ENCODE results near the gene MTIF3.
A peak's percentile ranks its signal among the peaks of the same experiment; 100 is the strongest.

Gene MTIF3, protein sequence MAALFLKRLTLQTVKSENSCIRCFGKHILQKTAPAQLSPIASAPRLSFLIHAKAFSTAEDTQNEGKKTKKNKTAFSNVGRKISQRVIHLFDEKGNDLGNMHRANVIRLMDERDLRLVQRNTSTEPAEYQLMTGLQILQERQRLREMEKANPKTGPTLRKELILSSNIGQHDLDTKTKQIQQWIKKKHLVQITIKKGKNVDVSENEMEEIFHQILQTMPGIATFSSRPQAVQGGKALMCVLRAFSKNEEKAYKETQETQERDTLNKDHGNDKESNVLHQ

DNA sequence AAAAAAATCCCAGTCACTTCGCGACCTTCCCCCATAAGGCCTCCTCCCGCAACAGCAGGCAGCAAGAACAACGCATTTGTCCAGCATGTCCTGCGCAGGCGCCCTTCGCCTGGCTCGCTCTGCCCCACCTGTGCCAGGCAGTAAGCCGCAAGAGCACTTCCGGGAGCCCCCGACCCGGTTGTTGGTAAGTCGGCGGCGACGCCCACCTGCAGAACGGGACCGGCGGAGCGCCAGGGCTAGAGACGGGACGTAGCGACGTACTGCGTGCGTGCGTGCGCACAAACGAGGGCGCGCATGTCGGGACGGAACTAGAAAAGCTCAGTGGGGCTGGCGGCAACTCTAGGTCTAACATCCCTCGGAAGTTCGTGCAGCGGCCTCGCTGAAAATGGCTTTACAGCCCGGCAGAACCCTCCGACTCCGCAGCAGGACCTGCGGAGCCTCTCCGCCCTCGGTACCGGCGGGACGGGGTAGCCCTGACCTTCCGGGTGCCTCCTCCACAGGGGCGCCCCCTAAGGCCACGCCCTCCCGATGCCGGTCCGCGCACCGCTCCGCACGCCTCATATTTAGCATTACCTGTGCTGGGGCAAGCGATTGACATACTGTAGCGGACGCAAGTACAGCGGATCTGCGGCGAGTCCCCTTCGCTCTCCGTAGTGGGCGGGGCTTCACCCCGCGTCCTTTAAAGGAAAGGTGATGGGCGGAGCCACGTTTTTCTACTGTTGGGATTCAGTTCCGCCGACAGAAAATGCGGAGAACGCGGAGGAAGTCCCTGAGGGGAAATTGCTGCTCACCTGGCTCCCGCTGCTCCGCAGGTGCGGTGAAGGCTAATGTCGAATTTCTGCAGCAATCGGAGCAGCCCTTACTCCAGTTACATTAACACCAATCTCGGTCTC lies at the start of gene MTIF3:
Gene MTIF3, minus strand, starts transcription at position 629 of the 893 bp plus-strand sequence. CDS start 10,116 bp downstream, outside the sequence.
- peak; percentile 89 for DNase-seq (ENCODE audit: low spot score)

GRCh38 chr13:27497563-27498230 lies 47.3 kb upstream of the MTIF3 start:
- DNase-seq (ENCODE audit: low spot score) = no peak

GRCh38 chr13:27496536-27497273 lies 46.3 kb upstream of the MTIF3 start:
- DNase-seq (ENCODE audit: low spot score) = no peak

- no peak for DNase-seq (ENCODE audit: low spot score)
These were observed 45.6 kb upstream of the MTIF3 start for GRCh38 chr13:27496006-27496405.

- DNase-seq (ENCODE audit: low spot score) = no peak
These were observed 45.2 kb upstream of the MTIF3 start for GRCh38 chr13:27495551-27495950.

GRCh38 chr13:27493981-27494380 lies 43.6 kb upstream of the MTIF3 start:
- DNase-seq (ENCODE audit: low spot score) = no peak

- DNase-seq (ENCODE audit: low spot score) = peak; percentile 24
These were observed 39.1 kb upstream of the MTIF3 start for GRCh38 chr13:27489456-27489855.

- DNase-seq (ENCODE audit: low spot score) = no peak
These were observed 37.4 kb upstream of the MTIF3 start for GRCh38 chr13:27487776-27488175.

DNA sequence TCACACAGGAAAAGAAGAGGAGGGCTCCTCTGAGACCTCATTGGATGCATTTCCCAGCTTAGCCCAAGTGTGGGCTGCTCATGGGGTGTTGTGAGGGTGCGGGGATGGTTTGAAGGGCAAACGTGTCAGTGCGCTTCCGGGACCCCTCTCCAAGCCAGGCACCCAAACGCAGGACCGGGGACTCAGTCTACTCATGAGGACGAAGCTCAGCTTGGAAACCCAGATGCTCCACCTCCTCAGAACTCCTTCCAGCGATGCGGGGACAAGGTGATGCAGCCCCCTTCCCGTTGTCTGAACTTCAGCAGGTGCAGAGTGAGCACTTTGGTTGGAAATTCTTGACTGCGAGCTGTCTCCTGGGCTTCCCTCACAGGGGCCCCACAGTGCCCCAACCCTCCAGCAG lies 33.1 kb upstream of the MTIF3 start:
- DNase-seq (ENCODE audit: low spot score) = no peak

GRCh38 chr13:27482983-27483382 lies 32.6 kb upstream of the MTIF3 start:
- peak; percentile 36 for DNase-seq (ENCODE audit: low spot score)

GRCh38 chr13:27481766-27482165 lies 31.4 kb upstream of the MTIF3 start:
- DNase-seq (ENCODE audit: low spot score) = no peak

- DNase-seq (ENCODE audit: low spot score) = no peak
These were observed 26.8 kb upstream of the MTIF3 start for GRCh38 chr13:27476943-27477703.

GRCh38 chr13:27474751-27475268 lies 24.4 kb upstream of the MTIF3 start:
- DNase-seq (ENCODE audit: low spot score) = no peak

DNA sequence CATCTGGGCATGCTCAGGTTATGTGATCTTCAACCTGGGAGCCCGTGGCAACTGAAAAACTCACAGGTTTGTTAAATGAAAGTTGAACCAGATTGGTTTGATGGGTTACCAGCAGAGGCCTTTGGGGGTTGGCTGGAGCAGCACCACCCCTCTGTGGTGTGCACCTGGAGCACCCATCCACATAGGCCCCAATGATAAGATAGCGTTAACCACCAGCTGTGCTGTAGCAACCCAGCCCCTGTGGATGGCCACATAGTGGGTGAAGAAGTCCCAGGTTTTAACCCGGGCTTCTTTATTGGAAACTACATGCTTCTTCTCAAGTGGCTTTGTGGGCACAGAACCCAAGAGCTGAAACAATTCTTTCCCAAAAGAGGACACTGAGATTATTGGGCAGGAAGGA lies 22.6 kb upstream of the MTIF3 start:
- no peak for DNase-seq (ENCODE audit: low spot score)

- DNase-seq (ENCODE audit: low spot score) = no peak
These were observed 22.1 kb upstream of the MTIF3 start for GRCh38 chr13:27472441-27472840.

DNA sequence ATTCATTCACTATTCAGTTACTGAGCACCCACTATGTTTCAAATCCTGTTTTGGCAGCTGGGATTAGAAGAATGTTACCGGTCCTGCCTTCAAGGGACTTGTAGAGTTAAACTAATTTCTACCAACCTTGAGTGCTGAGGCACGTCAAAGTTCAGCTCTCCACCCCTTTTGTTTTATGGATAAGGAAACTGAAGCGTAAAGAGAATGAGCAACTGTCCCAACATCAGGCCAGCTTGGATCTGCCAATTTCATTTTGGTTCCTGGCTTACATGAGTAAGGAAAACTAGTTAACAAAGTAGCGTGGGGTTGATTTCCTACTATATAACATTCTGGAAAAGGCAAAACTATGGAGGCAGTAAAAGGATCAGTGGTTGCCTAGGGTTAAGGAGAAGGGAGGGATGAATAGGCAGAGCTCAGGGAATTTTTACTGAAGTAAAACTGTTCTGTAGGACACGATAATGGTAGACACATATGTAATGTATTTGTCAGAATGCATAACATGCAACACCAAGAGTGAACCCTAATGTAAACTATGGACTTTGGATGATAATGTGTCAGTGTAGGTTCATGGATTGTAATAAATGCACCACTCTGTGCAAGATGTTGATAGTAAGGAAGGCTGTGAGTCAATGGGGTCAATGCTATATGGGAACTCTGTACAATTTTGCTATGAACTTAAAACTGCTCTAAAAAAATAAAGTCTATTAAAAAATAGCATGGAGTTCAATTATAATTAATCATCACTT lies 19.9 kb upstream of the MTIF3 start:
- no peak for DNase-seq (ENCODE audit: low spot score)

DNA sequence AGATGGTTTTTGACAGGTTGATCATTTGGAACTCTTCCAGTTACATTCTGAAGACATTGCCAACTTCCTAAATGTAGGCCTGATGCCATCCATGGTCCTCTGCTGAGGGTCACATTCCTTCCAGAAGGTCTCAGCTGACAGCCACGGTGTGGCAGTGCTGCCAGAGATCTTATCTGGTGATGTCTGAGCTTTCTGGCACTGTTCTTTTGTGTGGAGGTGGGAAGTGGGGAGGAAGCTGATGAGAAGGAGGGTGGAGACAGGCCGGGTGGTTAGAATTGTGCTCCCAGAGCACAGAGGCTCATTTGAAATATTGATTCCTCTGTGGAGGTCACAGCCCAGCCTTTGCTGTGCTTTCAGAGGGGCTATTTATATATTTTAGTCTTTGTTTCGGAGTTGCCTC lies 16.1 kb upstream of the MTIF3 start:
- no peak for DNase-seq (ENCODE audit: low spot score)

DNA sequence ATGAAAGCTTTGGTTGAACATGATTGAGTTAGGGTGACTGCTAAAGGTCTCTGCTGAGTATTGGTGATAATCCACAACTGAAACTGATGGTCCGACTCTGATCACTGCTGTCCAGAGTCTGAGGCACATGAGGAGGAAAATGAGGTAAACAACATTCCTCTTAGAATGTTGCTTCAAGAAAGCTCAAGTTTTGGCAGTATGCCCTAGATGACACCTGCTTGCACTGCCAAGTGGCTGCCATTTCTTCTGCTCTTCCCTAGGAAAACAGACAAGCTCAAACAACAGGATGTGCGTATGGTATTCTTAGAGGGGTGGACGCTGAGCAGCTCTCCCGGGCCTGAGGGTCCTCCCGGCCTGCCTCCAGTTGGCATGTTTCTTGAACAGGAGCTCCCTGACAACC lies 15.2 kb upstream of the MTIF3 start:
- no peak for DNase-seq (ENCODE audit: low spot score)

- DNase-seq (ENCODE audit: low spot score) = no peak
These were observed 13.1 kb upstream of the MTIF3 start for GRCh38 chr13:27463500-27463899.

DNA sequence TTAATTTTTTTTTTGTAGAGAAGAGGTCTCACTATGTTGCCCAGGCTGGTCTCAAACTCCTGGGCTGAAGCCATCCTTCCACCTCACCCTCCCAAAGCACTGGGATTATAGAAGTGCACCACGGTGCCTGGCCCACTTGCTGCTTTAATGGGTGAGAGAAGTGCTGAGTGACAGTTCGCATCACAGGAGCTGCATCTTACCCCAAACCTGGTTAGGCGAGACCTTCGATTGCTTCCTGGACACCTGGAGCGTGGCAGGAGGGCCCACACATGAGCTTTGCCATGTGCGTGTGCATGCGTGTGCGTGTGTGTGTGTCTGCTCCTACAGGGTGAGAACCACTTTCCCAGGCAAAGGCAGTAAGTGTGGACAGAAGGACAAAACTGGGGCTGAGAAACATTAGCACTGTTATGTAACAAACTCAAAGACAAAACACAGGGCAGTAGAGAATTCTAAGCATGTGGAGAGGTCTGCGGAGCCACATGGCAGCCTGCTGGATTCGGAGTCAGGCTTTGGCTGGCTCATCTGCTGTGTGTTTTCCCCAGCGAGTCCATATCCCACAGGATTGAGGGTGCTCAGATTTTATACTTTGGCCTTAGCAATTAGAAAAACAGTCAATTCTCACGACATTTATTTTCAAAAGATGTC lies 11.7 kb upstream of the MTIF3 start:
- DNase-seq (ENCODE audit: low spot score) = no peak
